Astrocyte of the cerebellum (primary cell): ENCODE results near the gene PCYT2.

Experiments used
- DNase-seq: peaks from one replicate; pipeline ENCODE4 v3.0.0-alpha.2; 2011; ENCODE audit warnings: low read depth
- H3K4me3 ChIP-seq: 2 replicates; pipeline ENCODE4 v1.5.1; 2011; ENCODE audit warnings: mild to moderate bottlenecking, low read depth, low read length, moderate library complexity
- CTCF ChIP-seq: IDR thresholded peaks from 2 replicates; pipeline ENCODE4 v1.5.1; 2012; ENCODE audit warnings: low read length, low read depth, moderate library complexity, mild to moderate bottlenecking; ENCODE audit errors: missing control alignments
- in situ Hi-C: cut with HindIII; loops from 2 replicates; pipeline ENCODE4 v1.10.0; 2017; ENCODE audit warnings: low sequenced_read_pairs

Gene PCYT2

GRCh38 chr17:81911277-81911961 lies at the start of gene PCYT2:
PCYT2 (minus strand) TSS chr17:81911399; CDS start chr17:81911355, 44 bp downstream.
- no peak for TF ChIP-seq CTCF
- H3K4me3 ChIP-seq, result peak within 1 kb of the TSS; percentile 64
- in situ Hi-C loops, result no loop called here
- peak; percentile 48 for DNase-seq

- no peak for TF ChIP-seq CTCF
- in situ Hi-C loops, result no loop called here
- no peak for DNase-seq
- H3K4me3 ChIP-seq, result peak overlapping the region; percentile 14
These were observed 49.1 kb upstream of the PCYT2 start for GRCh38 chr17:81960130-81960958.

GRCh38 chr17:81959362-81960129 lies 48.3 kb upstream of the PCYT2 start:
- no peak for DNase-seq
- peak overlapping the region; percentile 14 for H3K4me3 ChIP-seq
- TF ChIP-seq CTCF, result peak; percentile 42
- in situ Hi-C loops, result no loop called here

GRCh38 chr17:81958633-81959342 lies 47.6 kb upstream of the PCYT2 start:
- no peak for TF ChIP-seq CTCF
- DNase-seq, result no peak
- H3K4me3 ChIP-seq, result no peak overlapping the region
- in situ Hi-C loops, result no loop called here

GRCh38 chr17:81957691-81958432 lies 46.7 kb upstream of the PCYT2 start:
- in situ Hi-C loops, result no loop called here
- no peak for DNase-seq
- H3K4me3 ChIP-seq, result no peak overlapping the region
- no peak for TF ChIP-seq CTCF
